Osteoblast (primary cell): Measurements from ENCODE around the gene HID1. TPM values are rescaled to one million over a fixed set of nuclear protein-coding genes. Genes with fewer than 3 reads are reported as not detected.
A peak's percentile ranks its signal among the peaks of the same experiment; 100 is the strongest.

ENCODE experiments used
- DNase-seq: peaks from one replicate; pipeline ENCODE4 v3.0.0; 2011; ENCODE audit warnings: low spot score, mixed read lengths; ENCODE audit not compliant: insufficient read length; ENCODE audit errors: missing footprints
- H2AFZ ChIP-seq: 2 replicates; pipeline ENCODE4 v1.6.0; 2011; ENCODE audit warnings: mild to moderate bottlenecking, low read length
- H3K27ac ChIP-seq: 2 replicates; pipeline ENCODE4 v1.5.1; 2011; ENCODE audit warnings: mild to moderate bottlenecking, low read depth, low read length, moderate library complexity
- H3K27me3 ChIP-seq: 2 replicates; pipeline ENCODE4 v1.6.0; 2012; ENCODE audit warnings: mild to moderate bottlenecking, control low read depth, inconsistent platforms, low read length, moderate library complexity; ENCODE audit not compliant: insufficient read depth
- H3K36me3 ChIP-seq: 2 replicates; pipeline ENCODE4 v1.5.1; 2011; ENCODE audit warnings: mild to moderate bottlenecking, low read length, control low read depth, moderate library complexity; ENCODE audit not compliant: insufficient read depth
- H3K4me1 ChIP-seq: 2 replicates; pipeline ENCODE4 v1.5.1; 2011; ENCODE audit warnings: mild to moderate bottlenecking, low read length, control low read depth, moderate library complexity; ENCODE audit not compliant: insufficient read depth
- H3K4me2 ChIP-seq: 2 replicates; pipeline ENCODE4 v1.6.0; 2011; ENCODE audit warnings: mild to moderate bottlenecking, low read length; ENCODE audit not compliant: insufficient read depth
- H3K4me3 ChIP-seq: fragments of 200-600 bp; sonication (generic); 3 replicates; pipeline ENCODE4 v1.5.1; 2012; ENCODE audit warnings: mild to moderate bottlenecking, low read length, inconsistent platforms; ENCODE audit not compliant: insufficient read depth
- H3K79me2 ChIP-seq: 2 replicates; pipeline ENCODE4 v1.6.0; 2012; ENCODE audit warnings: mild to moderate bottlenecking, low read length, control low read depth, inconsistent platforms; ENCODE audit not compliant: insufficient read depth
- H3K9me3 ChIP-seq: 2 replicates; pipeline ENCODE4 v1.5.1; 2011; ENCODE audit warnings: low read depth, low read length, control low read depth
- H4K20me1 ChIP-seq: 2 replicates; pipeline ENCODE4 v1.6.0; 2012; ENCODE audit warnings: mild to moderate bottlenecking, low read length, control low read depth; ENCODE audit not compliant: insufficient read depth
- total RNA-seq: library from RNA; depleted of rRNA; stranded (reverse); fragments of >200 nt; gene quantifications from 2 replicates; pipeline ENCODE4 v1.2.3, GENCODE V29; 2012
- TF ChIP-seq, protein P1 (sequence below): IDR thresholded peaks from 2 replicates; pipeline ENCODE4 v1.5.1; 2011; ENCODE audit warnings: mild to moderate bottlenecking, low read depth, low read length, moderate library complexity; ENCODE audit errors: extremely low read depth

HID1 gene
- total RNA-seq, 1 donor: 0.36 TPM

DNA sequence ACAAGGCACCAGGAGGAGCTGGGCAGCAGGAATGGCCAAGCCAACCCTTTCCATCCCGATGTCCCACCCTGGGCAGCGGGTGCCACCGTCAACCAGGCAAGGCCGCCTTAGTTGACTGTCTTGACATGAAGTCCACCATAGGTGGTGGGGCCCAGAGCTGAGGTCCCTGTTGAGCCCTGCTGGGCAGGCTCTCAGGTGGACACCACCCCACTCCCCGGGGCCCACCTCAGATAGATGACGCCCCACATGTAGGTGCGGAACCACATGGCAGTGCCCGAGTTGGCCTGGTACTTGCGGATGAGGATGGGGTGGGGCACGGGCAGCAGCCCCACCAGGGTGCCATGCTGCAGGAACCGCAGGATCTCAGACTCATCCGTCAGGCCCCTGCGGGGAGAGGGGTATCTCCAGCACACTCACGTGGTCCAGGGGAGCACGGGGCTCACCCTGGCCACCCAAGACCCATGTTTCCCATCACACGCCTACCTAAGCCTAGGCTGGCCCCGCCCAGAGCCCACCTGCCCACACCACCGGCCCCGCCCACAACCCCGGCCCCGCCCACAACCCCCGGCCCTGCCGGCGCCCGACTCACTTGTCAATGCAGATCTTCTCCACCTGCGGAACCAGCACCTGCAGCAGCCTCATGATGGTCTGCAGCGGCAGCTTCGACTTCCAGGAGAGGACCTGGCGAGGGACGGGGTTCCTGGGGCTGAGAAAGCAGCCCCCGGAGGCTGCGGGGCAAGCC lies 20.7 kb downstream of the HID1 start:
- TF ChIP-seq, protein P1, sequence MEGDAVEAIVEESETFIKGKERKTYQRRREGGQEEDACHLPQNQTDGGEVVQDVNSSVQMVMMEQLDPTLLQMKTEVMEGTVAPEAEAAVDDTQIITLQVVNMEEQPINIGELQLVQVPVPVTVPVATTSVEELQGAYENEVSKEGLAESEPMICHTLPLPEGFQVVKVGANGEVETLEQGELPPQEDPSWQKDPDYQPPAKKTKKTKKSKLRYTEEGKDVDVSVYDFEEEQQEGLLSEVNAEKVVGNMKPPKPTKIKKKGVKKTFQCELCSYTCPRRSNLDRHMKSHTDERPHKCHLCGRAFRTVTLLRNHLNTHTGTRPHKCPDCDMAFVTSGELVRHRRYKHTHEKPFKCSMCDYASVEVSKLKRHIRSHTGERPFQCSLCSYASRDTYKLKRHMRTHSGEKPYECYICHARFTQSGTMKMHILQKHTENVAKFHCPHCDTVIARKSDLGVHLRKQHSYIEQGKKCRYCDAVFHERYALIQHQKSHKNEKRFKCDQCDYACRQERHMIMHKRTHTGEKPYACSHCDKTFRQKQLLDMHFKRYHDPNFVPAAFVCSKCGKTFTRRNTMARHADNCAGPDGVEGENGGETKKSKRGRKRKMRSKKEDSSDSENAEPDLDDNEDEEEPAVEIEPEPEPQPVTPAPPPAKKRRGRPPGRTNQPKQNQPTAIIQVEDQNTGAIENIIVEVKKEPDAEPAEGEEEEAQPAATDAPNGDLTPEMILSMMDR: no peak
- Histone ChIP-seq H2AFZ (no peak overlapping the region), H3K27ac (no peak overlapping the region), H3K4me2 (no peak overlapping the region), H3K27me3 (peaks cover 8% of the 10 kb centered on the region), H3K36me3 (no peaks in the 10 kb centered on the region), H3K4me3 (no peak overlapping the region), H3K79me2 (no peaks in the 10 kb centered on the region), H3K4me1 (no peaks in the 10 kb centered on the region), H3K9me3 (no peaks in the 10 kb centered on the region), H4K20me1 (no peaks in the 10 kb centered on the region)
- no peak for DNase-seq

DNA sequence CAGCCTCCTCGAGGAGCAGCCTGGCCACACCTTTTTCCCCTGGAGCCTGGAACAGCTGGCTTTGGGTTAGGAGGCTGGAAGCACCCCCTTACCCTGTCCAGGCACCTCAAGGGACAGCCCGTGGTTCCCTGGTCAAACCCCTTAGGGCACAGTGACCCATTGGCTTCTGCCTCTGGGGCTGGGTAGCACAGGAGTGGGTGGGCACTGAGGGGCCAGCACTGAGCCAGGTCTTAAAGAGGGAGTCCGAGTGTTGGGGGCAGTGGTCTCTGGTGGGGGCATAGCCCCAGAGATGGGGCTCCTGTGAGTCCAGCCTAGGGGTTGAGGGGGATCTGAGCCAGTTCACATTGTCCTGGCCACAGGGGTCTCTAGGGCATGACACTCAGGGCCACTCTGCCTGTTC lies 21.5 kb downstream of the HID1 start:
- Histone ChIP-seq H3K4me3 (no peak overlapping the region), H3K9me3 (no peaks in the 10 kb centered on the region), H4K20me1 (no peaks in the 10 kb centered on the region), H3K4me1 (no peaks in the 10 kb centered on the region), H3K27me3 (peaks cover 8% of the 10 kb centered on the region), H2AFZ (no peak overlapping the region), H3K36me3 (no peaks in the 10 kb centered on the region), H3K4me2 (no peak overlapping the region), H3K79me2 (no peaks in the 10 kb centered on the region), H3K27ac (no peak overlapping the region)
- TF ChIP-seq, protein P1: no peak
- no peak for DNase-seq

DNA sequence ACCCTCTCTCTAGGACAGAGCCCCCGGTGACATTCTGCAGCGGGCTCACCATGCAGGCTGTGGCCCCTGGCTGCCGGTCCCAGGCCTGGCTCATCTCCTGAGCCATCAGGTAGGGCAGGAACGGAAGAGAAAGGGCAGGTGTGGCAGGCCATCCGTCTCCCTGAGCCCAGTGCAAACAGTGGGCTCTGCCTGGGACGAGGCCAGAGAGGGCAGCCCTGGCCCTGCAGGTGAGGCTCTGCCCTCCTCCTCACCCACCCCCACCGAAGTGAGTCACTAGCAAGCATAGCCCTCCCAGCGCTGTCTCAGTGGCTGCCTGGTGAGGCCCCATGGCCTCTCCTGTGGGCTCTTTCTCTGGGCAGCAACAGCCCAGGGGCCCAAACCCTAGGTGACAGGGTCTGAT lies 22.4 kb downstream of the HID1 start:
- no peaks in the 10 kb centered on the region for H3K79me2 ChIP-seq
- no peaks in the 10 kb centered on the region for H4K20me1 ChIP-seq
- peaks cover 13% of the 10 kb centered on the region for H3K27me3 ChIP-seq
- no peak overlapping the region for H3K27ac ChIP-seq
- H3K4me2 ChIP-seq: no peak overlapping the region
- H2AFZ ChIP-seq: no peak overlapping the region
- H3K4me1 ChIP-seq: no peaks in the 10 kb centered on the region
- TF ChIP-seq, protein P1: no peak
- H3K4me3 ChIP-seq: no peak overlapping the region
- H3K36me3 ChIP-seq: no peaks in the 10 kb centered on the region
- peak; percentile 80 for DNase-seq
- H3K9me3 ChIP-seq: no peaks in the 10 kb centered on the region

DNA sequence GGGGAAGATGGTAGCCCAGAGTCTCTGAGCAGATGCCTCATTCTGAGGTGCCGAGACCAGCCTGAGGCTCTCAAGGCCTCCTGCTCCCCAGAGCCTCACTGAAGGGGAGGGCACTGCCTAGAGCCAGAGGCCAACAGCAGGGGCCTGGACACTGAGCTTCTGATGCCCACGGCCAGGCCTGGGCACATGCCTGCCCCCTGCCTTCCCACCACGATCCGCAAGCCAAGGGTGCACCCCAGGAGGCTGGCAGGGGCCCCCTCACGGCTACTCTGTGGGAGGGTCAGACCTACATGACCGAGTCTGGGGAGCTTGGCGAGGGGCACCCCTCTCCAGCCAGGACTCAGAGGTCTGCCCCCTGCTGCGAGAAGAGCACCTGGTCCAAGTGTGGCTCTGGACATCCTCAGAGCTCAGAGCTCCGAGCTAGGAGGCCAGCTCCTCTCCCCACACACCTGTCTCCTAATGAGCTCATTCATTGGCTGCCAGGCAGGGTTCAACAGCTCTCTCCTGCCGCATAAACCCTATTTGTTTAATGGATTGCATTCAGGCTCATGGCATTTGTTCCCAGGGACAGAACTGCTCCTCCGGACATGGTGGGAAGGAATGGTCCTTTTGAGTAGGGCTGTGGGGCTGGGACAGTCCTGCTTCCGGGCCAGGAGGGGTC lies 23.0 kb downstream of the HID1 start:
- Histone ChIP-seq H4K20me1 (no peaks in the 10 kb centered on the region), H3K36me3 (no peaks in the 10 kb centered on the region), H3K27me3 (peaks cover 12% of the 10 kb centered on the region), H3K4me1 (no peaks in the 10 kb centered on the region), H2AFZ (no peak overlapping the region), H3K9me3 (no peaks in the 10 kb centered on the region), H3K4me3 (no peak overlapping the region), H3K27ac (no peak overlapping the region), H3K79me2 (no peaks in the 10 kb centered on the region), H3K4me2 (no peak overlapping the region)
- TF ChIP-seq, protein P1: no peak
- DNase-seq: no peak
